CD4-positive, alpha-beta T cell treated with Interleukin-21 for 1 hour (primary cell): ENCODE data around the gene R3HCC1L.

ENCODE experiments used
- DNase-seq: peaks from one replicate; pipeline ENCODE4 v3.0.0-alpha.2; 2020

R3HCC1L gene

DNA sequence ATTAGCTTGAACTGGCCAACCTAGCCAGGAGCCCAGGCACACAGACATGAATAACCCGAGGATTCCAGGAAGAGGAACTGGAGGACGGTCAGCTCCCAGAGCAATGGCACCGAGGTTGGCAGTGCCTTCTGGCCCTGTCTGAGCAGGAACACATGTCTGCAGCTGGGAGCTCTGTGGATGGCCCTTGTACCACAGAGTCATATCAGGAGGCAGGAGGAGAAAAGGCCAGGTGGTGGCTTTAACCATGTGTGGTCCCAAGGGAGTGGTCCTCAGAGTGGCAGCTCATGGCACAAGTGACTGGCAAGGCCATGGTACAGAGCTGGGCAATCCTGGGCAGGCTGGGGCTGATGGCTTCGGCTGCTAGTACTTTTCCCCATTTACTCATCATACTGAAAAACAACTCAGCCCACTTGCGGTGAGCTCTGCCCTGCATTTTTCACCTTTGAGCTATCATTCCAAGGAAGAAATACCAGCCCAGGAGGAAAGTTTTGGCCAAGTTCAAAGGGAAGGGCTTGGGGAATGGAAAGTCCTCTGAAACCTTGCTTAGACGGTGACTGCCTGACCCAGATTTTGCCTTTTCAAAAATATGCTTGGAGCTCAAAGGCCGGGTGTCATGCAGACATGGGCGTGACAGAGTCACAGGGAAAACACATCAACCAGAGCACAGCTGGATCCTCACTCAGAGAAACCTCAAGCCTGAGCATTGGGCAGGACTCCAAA lies 159.3 kb downstream of the R3HCC1L start:
- DNase-seq: no peak

DNA sequence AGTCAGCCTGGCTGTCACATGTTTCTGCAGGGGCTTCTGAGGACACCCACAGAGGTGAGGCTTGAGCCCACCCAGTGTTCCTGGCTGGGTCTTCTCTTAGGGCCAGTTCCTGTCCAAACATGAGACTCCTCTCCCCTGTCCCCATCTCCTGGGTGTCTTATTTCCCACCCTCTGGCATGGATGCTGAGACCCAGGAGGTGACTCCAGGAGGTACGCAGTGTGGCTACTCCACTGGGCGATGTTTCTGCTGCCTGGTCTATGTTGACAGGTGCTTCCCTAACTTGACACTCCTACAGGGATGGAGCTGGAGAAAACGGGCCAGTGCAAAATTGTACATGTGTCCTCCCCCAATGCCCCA lies 159.8 kb downstream of the R3HCC1L start:
- no peak for DNase-seq
